NT2/D1 (cell line): ENCODE measurements around the gene FLYWCH1.

Experiments used
- SUZ12 ChIP-seq: IDR thresholded peaks from 2 replicates; pipeline ENCODE4 v1.6.1; 2011; ENCODE audit not compliant: insufficient read length, insufficient read depth; ENCODE audit errors: extremely low read depth
- ZNF274 ChIP-seq: IDR thresholded peaks from 2 replicates; pipeline ENCODE4 v1.6.1; 2011; ENCODE audit warnings: mild to moderate bottlenecking, low read depth, low read length

- no peak for TF ChIP-seq ZNF274
- TF ChIP-seq SUZ12: no peak
These were observed 13.4 kb downstream of the FLYWCH1 start for GRCh38 chr16:2924901-2925755.
